ENCODE measurements around the gene PLEKHG1.

- no peak for TF ChIP-seq EZH2phosphoT487 (IDR thresholded peaks at IDR 0.05; ENCODE audit: borderline replicate concordance, low read length)
- no peak for TF ChIP-seq CTCF (conservative IDR thresholded peaks at IDR 0.05; ENCODE audit: low read depth, low read length)
- no peak for TF ChIP-seq EZH2 (IDR thresholded peaks at IDR 0.05; ENCODE audit: low read length, unreplicated experiment)
Measured at GRCh38 chr6:150568560-150568959, 31.1 kb upstream of the PLEKHG1 start.
